Measurements from ENCODE around the gene ZSCAN2.
A peak's percentile ranks its signal among the peaks of the same experiment; 100 is the strongest.

The ZSCAN2 gene

DNA sequence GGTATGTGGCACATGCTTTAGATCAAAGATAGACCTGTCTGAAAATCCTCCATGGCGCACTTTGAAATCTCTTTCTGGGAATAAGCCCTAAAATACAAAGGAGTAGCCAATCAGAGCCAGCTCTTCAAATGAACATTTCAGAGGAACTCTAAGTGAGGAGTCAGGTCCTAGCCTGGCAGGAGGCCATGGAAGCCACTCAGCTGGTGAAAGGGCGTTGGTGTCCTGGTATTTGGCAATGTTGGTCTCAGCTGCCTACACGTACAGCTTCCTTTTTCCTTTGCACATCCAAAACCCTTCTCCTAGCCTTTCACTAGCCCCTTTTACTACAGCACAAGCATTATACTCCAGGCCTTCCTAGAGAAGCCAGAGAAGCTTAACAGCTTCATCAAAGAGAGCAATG is 47.7 kb downstream of the ZSCAN2 start:
- Histone ChIP-seq H3K23ac (ENCODE audit: low read length in 2 of 2) (no peak overlapping the region), H3K4ac (ENCODE audit: low read depth in 1 of 2, low read length in 2 of 2) (no peak overlapping the region), H3K79me1 (replicated peaks; ENCODE audit: low read length, poor library complexity, severe bottlenecking) (peaks cover 41% of the 10 kb centered on the region), H3K14ac (ENCODE audit: low read length in 2 of 2) (no peak overlapping the region), H2AFZ (ENCODE audit: low read depth, low read length) (no peak overlapping the region), H4K91ac (ENCODE audit: low read length) (no peak overlapping the region), H3K27me3 (ENCODE audit: control insufficient read depth in 1 of 2, insufficient read depth in 1 of 2, low read length in 2 of 2) (no peaks in the 10 kb centered on the region), H3K27ac (ENCODE audit: low read length, poor library complexity, severe bottlenecking) (no peak overlapping the region), H3K9ac (ENCODE audit: low read length) (no peak overlapping the region), H3K18ac (ENCODE audit: low read depth in 1 of 2, low read length in 2 of 2) (no peak overlapping the region), H3K9me3 (ENCODE audit: control insufficient read depth, low read length) (no peaks in the 10 kb centered on the region), H2BK5ac (ENCODE audit: low read depth, low read length, poor library complexity, severe bottlenecking) (no peak overlapping the region), H3K36me3 (ENCODE audit: control insufficient read depth in 1 of 2, insufficient read depth in 2 of 2, low read depth in 1 of 2, low read length in 2 of 2) (peaks cover 68 to 78% of the 10 kb centered on the region in 2 experiments), H3K4me1 (ENCODE audit: control insufficient read depth, insufficient read depth, low read depth, low read length) (peaks cover 10% of the 10 kb centered on the region), H2AK5ac (ENCODE audit: low read length, severe bottlenecking) (no peak overlapping the region), H4K8ac (ENCODE audit: low read length) (no peak overlapping the region), H3K4me3 (ENCODE audit: insufficient read depth in 1 of 2, low read depth in 1 of 2, low read length in 2 of 2) (no peak overlapping the region), H3K4me2 (ENCODE audit: low read length, poor library complexity, severe bottlenecking) (no peak overlapping the region), H2BK120ac (ENCODE audit: low read depth, low read length) (no peak overlapping the region), H2BK15ac (ENCODE audit: low read depth, poor library complexity, severe bottlenecking) (no peak overlapping the region), H2BK12ac (ENCODE audit: low read length in 2 of 2) (no peak overlapping the region)
- DNase-seq = no peak
- 92% methylated on average over 3 of the region's 3 CpGs for WGBS

DNA sequence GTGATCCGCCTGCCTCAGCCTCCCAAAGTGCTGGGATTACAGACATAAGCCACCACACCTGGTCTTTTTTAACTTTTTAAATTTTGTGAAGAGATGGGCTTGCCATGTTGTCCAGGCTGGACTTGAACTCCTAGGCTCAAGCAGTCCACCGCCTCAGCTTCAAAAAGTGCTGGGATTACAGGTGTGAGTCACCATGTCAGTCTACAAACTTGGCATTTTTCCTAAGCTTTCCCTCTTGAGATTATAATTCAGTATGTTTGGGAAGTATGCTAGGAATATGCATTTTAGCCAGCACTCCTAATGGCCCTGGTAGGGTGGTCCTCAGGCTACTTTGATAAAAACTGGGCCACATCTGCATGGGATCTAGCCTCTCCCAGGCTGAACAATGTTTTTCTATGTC is 48.9 kb downstream of the ZSCAN2 start:
- Histone ChIP-seq H2BK5ac (ENCODE audit: low read depth, low read length, poor library complexity, severe bottlenecking) (no peak overlapping the region), H3K9ac (ENCODE audit: low read length) (no peak overlapping the region), H3K14ac (ENCODE audit: low read length in 2 of 2) (no peak overlapping the region), H3K79me1 (replicated peaks; ENCODE audit: low read length, poor library complexity, severe bottlenecking) (peaks cover 41% of the 10 kb centered on the region), H3K4me1 (ENCODE audit: control insufficient read depth, insufficient read depth, low read depth, low read length) (peaks cover 10% of the 10 kb centered on the region), H2AK5ac (ENCODE audit: low read length, severe bottlenecking) (no peak overlapping the region), H3K4me3 (ENCODE audit: insufficient read depth in 1 of 2, low read depth in 1 of 2, low read length in 2 of 2) (no peak overlapping the region), H3K27me3 (ENCODE audit: control insufficient read depth in 1 of 2, insufficient read depth in 1 of 2, low read length in 2 of 2) (no peaks in the 10 kb centered on the region), H3K27ac (ENCODE audit: low read length, poor library complexity, severe bottlenecking) (no peak overlapping the region), H2BK12ac (ENCODE audit: low read length in 2 of 2) (no peak overlapping the region), H3K23ac (ENCODE audit: low read length in 2 of 2) (no peak overlapping the region), H2AFZ (ENCODE audit: low read depth, low read length) (no peak overlapping the region), H2BK15ac (ENCODE audit: low read depth, poor library complexity, severe bottlenecking) (no peak overlapping the region), H3K4ac (ENCODE audit: low read depth in 1 of 2, low read length in 2 of 2) (no peak overlapping the region), H3K4me2 (ENCODE audit: low read length, poor library complexity, severe bottlenecking) (no peak overlapping the region), H3K18ac (ENCODE audit: low read depth in 1 of 2, low read length in 2 of 2) (no peak overlapping the region), H4K91ac (ENCODE audit: low read length) (no peak overlapping the region), H4K8ac (ENCODE audit: low read length) (no peak overlapping the region), H2BK120ac (ENCODE audit: low read depth, low read length) (no peak overlapping the region), H3K9me3 (ENCODE audit: control insufficient read depth, low read length) (no peaks in the 10 kb centered on the region), H3K36me3 (ENCODE audit: control insufficient read depth in 1 of 2, insufficient read depth in 2 of 2, low read depth in 1 of 2, low read length in 2 of 2) (peaks cover 57 to 69% of the 10 kb centered on the region in 2 experiments)
- 100% methylated on average over 1 of the region's 2 CpGs for WGBS
- DNase-seq = peak; percentile 21

- no peak for DNase-seq
- Histone ChIP-seq H3K27ac (ENCODE audit: low read length, poor library complexity, severe bottlenecking) (peak overlapping the region; percentile 84), H3K4me3 (ENCODE audit: insufficient read depth in 1 of 2, low read depth in 1 of 2, low read length in 2 of 2) (peak overlapping the region; percentile 95 to 97), H3K4ac (ENCODE audit: low read depth in 1 of 2, low read length in 2 of 2) (peak overlapping the region; percentile 6 to 86), H3K27me3 (ENCODE audit: control insufficient read depth in 1 of 2, insufficient read depth in 1 of 2, low read length in 2 of 2) (no peaks in the 10 kb centered on the region), H3K14ac (ENCODE audit: low read length in 2 of 2) (no peak overlapping the region), H4K8ac (ENCODE audit: low read length) (peak overlapping the region; percentile 97), H3K18ac (ENCODE audit: low read depth in 1 of 2, low read length in 2 of 2) (peak overlapping the region; percentile 95 to 99), H3K9ac (ENCODE audit: low read length) (peak overlapping the region; percentile 95), H3K23ac (ENCODE audit: low read length in 2 of 2) (no peak overlapping the region), H3K79me1 (replicated peaks; ENCODE audit: low read length, poor library complexity, severe bottlenecking) (peaks cover 24% of the 10 kb centered on the region), H4K91ac (ENCODE audit: low read length) (peak overlapping the region; percentile 86), H2AK5ac (ENCODE audit: low read length, severe bottlenecking) (peak overlapping the region; percentile 88), H2BK15ac (ENCODE audit: low read depth, poor library complexity, severe bottlenecking) (no peak overlapping the region), H2BK5ac (ENCODE audit: low read depth, low read length, poor library complexity, severe bottlenecking) (no peak overlapping the region), H3K4me1 (ENCODE audit: control insufficient read depth, insufficient read depth, low read depth, low read length) (peaks cover 22% of the 10 kb centered on the region), H3K4me2 (ENCODE audit: low read length, poor library complexity, severe bottlenecking) (peak overlapping the region; percentile 90), H3K9me3 (ENCODE audit: control insufficient read depth, low read length) (no peaks in the 10 kb centered on the region), H2BK12ac (ENCODE audit: low read length in 2 of 2) (no peak overlapping the region), H2BK120ac (ENCODE audit: low read depth, low read length) (no peak overlapping the region), H3K36me3 (ENCODE audit: control insufficient read depth in 1 of 2, insufficient read depth in 2 of 2, low read depth in 1 of 2, low read length in 2 of 2) (peaks cover 29 to 34% of the 10 kb centered on the region in 2 experiments), H2AFZ (ENCODE audit: low read depth, low read length) (peak overlapping the region; percentile 94)
- WGBS = 47% methylated on average over 7 of the region's 7 CpGs
Measured at GRCh38 chr15:84653584-84653909, 52.7 kb downstream of the ZSCAN2 start.

- Histone ChIP-seq H3K9me3 (ENCODE audit: control insufficient read depth, low read length) (no peaks in the 10 kb centered on the region), H2BK12ac (ENCODE audit: low read length in 2 of 2) (no peak within 1 kb of the TSS), H3K18ac (ENCODE audit: low read depth in 1 of 2, low read length in 2 of 2) (peak within 1 kb of the TSS; percentile 95 to 99), H3K27me3 (ENCODE audit: control insufficient read depth in 1 of 2, insufficient read depth in 1 of 2, low read length in 2 of 2) (no peaks in the 10 kb centered on the region), H3K9ac (ENCODE audit: low read length) (peak within 1 kb of the TSS; percentile 95), H3K23ac (ENCODE audit: low read length in 2 of 2) (peak within 1 kb of the TSS in 1 of 2 experiments; percentile 63), H2AFZ (ENCODE audit: low read depth, low read length) (peak within 1 kb of the TSS; percentile 94), H3K27ac (ENCODE audit: low read length, poor library complexity, severe bottlenecking) (peak within 1 kb of the TSS; percentile 94), H3K4ac (ENCODE audit: low read depth in 1 of 2, low read length in 2 of 2) (peak within 1 kb of the TSS; percentile 86 to 94), H3K4me2 (ENCODE audit: low read length, poor library complexity, severe bottlenecking) (peak within 1 kb of the TSS; percentile 90), H2BK5ac (ENCODE audit: low read depth, low read length, poor library complexity, severe bottlenecking) (no peak within 1 kb of the TSS), H3K36me3 (ENCODE audit: control insufficient read depth in 1 of 2, insufficient read depth in 2 of 2, low read depth in 1 of 2, low read length in 2 of 2) (peaks cover 26 to 28% of the 10 kb centered on the region in 2 experiments), H4K91ac (ENCODE audit: low read length) (peak within 1 kb of the TSS; percentile 86), H3K4me1 (ENCODE audit: control insufficient read depth, insufficient read depth, low read depth, low read length) (peaks cover 25% of the 10 kb centered on the region), H3K14ac (ENCODE audit: low read length in 2 of 2) (peak within 1 kb of the TSS in 1 of 2 experiments; percentile 100), H3K4me3 (ENCODE audit: insufficient read depth in 1 of 2, low read depth in 1 of 2, low read length in 2 of 2) (peak within 1 kb of the TSS; percentile 95 to 97), H4K8ac (ENCODE audit: low read length) (peak within 1 kb of the TSS; percentile 97), H3K79me1 (replicated peaks; ENCODE audit: low read length, poor library complexity, severe bottlenecking) (peaks cover 21% of the 10 kb centered on the region), H2AK5ac (ENCODE audit: low read length, severe bottlenecking) (peak within 1 kb of the TSS; percentile 88), H2BK15ac (ENCODE audit: low read depth, poor library complexity, severe bottlenecking) (peak within 1 kb of the TSS; percentile 91), H2BK120ac (ENCODE audit: low read depth, low read length) (no peak within 1 kb of the TSS)
- DNase-seq = peak; percentile 96
- WGBS = under 1% methylated on average over 44 of the region's 49 CpGs
Measured at GRCh38 chr15:84653910-84654688, 53.3 kb downstream of the ZSCAN2 start, which contains the start of gene WDR73. Gene WDR73 (minus strand): TSS chr15:84654283. CDS start chr15:84654274, 9 bp downstream.
